Endothelial cell (in vitro differentiated cells): ENCODE measurements around the gene URI1. TPM values are rescaled to one million over a fixed set of nuclear protein-coding genes. Genes with fewer than 3 reads are reported as not detected.

Experiments
- DNase-seq: peaks from one replicate; pipeline ENCODE4 v3.0.0; 2021; ENCODE audit warnings: low spot score
- H3K27ac Mint-ChIP-seq: one replicate; pipeline ENCODE4 v1.8.0; 2021; ENCODE audit warnings: mixed read lengths, inconsistent platforms; ENCODE audit not compliant: unreplicated experiment
- H3K27me3 Mint-ChIP-seq: one replicate; pipeline ENCODE4 v1.8.0; 2021; ENCODE audit warnings: mild to moderate bottlenecking, moderate library complexity, mixed read lengths, inconsistent platforms; ENCODE audit not compliant: unreplicated experiment
- H3K36me3 Mint-ChIP-seq: one replicate; pipeline ENCODE4 v1.8.0; 2021; ENCODE audit warnings: mild to moderate bottlenecking, low read depth, mixed read lengths, inconsistent platforms; ENCODE audit not compliant: unreplicated experiment
- H3K4me1 Mint-ChIP-seq: one replicate; pipeline ENCODE4 v1.8.0; 2021; ENCODE audit warnings: mild to moderate bottlenecking, mixed read lengths, inconsistent platforms; ENCODE audit not compliant: unreplicated experiment
- H3K4me3 Mint-ChIP-seq: one replicate; pipeline ENCODE4 v1.8.0; 2021; ENCODE audit warnings: mild to moderate bottlenecking, mixed read lengths, inconsistent platforms; ENCODE audit not compliant: unreplicated experiment
- H3K9me3 Mint-ChIP-seq: one replicate; pipeline ENCODE4 v1.8.0; 2021; ENCODE audit warnings: mixed read lengths, inconsistent platforms; ENCODE audit not compliant: unreplicated experiment
- total RNA-seq: library from RNA; stranded (reverse); fragmentation: NEBNext Ultra II Directional; extraction: Animal tissue kit (Norgen Biotek cat#: 25700); gene quantifications from one replicate; pipeline ENCODE4 v1.2.1, GENCODE V29; 2021; ENCODE audit not compliant: unreplicated experiment
- TF ChIP-seq, protein P1 (sequence below): fragments of 200-600 bp; sonication (generic); IDR thresholded peaks from one replicate; pipeline ENCODE4 v1.5.0; 2021; ENCODE audit warnings: antibody characterized with exemption; ENCODE audit not compliant: unreplicated experiment

The URI1 gene
- total RNA-seq, 1 donor from 2014 or later, result 38.2 TPM

DNA sequence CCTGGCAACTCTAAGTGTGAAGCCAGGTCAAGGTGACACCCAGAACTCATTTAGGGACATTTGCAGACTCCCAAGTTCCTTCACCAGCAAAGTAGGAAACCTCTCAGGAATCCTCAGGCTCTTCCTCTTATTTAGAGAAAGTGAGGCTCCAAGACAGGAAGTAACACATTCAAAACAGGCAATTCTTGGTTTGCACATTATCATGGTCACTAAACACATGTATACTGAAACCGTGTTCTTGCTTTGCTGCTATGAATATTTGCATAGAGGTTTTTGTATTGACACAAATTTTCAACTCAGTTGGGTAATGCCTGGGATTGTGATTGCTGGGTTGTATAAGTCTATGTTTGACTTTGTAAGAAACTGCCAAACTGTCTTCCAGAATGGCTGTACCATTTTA, 13.2 kb upstream of the URI1 start:
- Mint-ChIP-seq H3K27me3 (peaks cover 9% of the 10 kb centered on the region), H3K27ac (no peak overlapping the region), H3K4me3 (no peak overlapping the region), H3K4me1 (peaks cover 11% of the 10 kb centered on the region), H3K36me3 (peaks cover 3% of the 10 kb centered on the region), H3K9me3 (no peaks in the 10 kb centered on the region)
- DNase-seq, result no peak
- TF ChIP-seq, protein P1, sequence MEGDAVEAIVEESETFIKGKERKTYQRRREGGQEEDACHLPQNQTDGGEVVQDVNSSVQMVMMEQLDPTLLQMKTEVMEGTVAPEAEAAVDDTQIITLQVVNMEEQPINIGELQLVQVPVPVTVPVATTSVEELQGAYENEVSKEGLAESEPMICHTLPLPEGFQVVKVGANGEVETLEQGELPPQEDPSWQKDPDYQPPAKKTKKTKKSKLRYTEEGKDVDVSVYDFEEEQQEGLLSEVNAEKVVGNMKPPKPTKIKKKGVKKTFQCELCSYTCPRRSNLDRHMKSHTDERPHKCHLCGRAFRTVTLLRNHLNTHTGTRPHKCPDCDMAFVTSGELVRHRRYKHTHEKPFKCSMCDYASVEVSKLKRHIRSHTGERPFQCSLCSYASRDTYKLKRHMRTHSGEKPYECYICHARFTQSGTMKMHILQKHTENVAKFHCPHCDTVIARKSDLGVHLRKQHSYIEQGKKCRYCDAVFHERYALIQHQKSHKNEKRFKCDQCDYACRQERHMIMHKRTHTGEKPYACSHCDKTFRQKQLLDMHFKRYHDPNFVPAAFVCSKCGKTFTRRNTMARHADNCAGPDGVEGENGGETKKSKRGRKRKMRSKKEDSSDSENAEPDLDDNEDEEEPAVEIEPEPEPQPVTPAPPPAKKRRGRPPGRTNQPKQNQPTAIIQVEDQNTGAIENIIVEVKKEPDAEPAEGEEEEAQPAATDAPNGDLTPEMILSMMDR, result no peak

DNA sequence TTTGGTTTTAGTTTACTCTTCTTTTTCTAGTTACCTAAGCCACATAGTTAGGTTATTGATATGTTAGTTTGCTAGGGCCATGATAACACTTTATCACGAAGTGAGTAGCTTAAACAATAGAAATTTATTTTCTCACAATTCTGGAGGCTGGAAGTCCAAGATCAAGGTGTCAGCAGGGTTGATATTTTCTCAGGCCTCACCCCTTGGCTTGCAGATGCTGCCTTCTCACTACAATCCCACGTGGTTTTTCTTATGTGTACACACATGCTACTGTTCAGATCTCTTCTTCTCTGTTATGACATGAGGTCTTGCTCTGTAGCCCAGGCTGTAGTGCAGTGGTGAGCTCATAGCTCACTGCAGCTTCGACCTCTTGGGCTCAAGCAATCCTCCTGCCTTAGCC, 7.8 kb upstream of the URI1 start:
- no peak for DNase-seq
- Mint-ChIP-seq H3K4me3 (no peak overlapping the region), H3K27me3 (peaks cover 8% of the 10 kb centered on the region), H3K27ac (no peak overlapping the region), H3K36me3 (no peaks in the 10 kb centered on the region), H3K4me1 (no peaks in the 10 kb centered on the region), H3K9me3 (no peaks in the 10 kb centered on the region)
- TF ChIP-seq, protein P1, result no peak

DNA sequence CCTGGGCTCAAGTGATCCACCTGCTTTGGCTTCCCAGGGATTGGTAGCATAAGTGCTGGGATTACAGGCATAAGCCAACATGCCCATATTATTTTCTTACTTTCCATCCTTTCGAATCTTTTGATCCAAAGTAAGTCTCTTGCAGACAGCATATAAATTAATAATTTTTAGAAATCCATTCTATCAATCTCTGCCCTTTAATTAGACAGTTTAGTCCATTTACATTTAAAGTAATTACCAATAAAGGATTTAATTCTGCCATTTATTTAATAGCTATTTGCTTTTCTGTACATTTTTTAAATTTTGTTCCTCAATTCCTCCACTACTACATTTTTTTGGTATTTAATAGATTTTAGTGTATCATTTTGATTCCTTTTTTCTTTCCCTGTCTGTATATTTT, 7.3 kb upstream of the URI1 start:
- Mint-ChIP-seq H3K27me3 (peaks cover 9% of the 10 kb centered on the region), H3K4me3 (no peak overlapping the region), H3K4me1 (no peaks in the 10 kb centered on the region), H3K27ac (no peak overlapping the region), H3K9me3 (no peaks in the 10 kb centered on the region), H3K36me3 (no peaks in the 10 kb centered on the region)
- TF ChIP-seq, protein P1, result no peak
- DNase-seq, result no peak

DNA sequence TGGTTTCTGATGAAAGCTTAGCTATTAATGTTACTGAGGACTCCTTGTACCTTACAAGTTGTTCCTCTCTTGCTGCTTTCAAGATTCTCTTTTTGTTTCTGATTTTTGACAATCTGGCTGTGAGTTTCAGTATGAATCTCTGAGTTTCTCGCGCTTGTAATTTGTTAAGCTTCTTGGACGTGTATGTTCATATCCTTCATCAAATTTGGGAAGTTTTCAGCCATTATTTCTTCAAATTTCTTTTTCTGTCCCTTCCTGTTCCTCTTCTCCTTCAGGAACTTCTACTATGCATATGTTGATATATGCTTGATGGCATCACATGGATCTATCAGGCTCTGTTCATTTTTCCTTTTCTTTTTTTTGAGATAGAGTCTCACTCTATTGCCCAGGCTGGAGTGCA, 5.6 kb upstream of the URI1 start:
- peaks cover 11% of the 10 kb centered on the region for H3K27me3 Mint-ChIP-seq
- no peak for DNase-seq
- H3K27ac Mint-ChIP-seq, result no peak overlapping the region
- no peak overlapping the region for H3K4me3 Mint-ChIP-seq
- TF ChIP-seq, protein P1, result no peak
- H3K9me3 Mint-ChIP-seq, result no peaks in the 10 kb centered on the region
- no peaks in the 10 kb centered on the region for H3K36me3 Mint-ChIP-seq
- no peaks in the 10 kb centered on the region for H3K4me1 Mint-ChIP-seq

DNA sequence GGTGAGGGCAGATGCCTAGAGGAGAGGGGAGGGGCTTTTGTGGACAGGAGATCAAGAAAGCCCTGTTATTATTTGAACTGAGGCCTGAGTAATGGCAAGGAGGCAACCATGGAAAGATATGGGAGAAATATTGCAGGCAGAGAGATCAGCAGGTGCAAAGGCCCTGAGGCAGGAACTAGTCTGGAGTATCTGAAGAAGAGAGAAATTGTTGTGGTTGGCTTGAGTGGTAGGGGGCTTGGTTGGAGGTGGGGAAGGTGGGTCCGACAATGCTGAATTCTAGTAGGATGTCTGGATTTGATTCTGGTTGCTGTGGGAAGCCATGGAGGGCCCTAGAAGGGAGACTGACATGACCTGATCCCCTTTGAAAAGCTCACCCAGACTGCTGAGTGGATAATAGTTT, 2.4 kb upstream of the URI1 start:
- H3K27ac Mint-ChIP-seq, result no peak overlapping the region
- TF ChIP-seq, protein P1, result no peak
- no peaks in the 10 kb centered on the region for H3K36me3 Mint-ChIP-seq
- peaks cover 7% of the 10 kb centered on the region for H3K4me1 Mint-ChIP-seq
- H3K27me3 Mint-ChIP-seq, result peaks cover 14% of the 10 kb centered on the region
- H3K9me3 Mint-ChIP-seq, result no peaks in the 10 kb centered on the region
- DNase-seq, result no peak
- H3K4me3 Mint-ChIP-seq, result peak overlapping the region; percentile 5
